PC-3 (cell line): ENCODE results near the gene TGIF1. TPM values are rescaled to one million over a fixed set of nuclear protein-coding genes. Genes with fewer than 3 reads are reported as not detected.

Experiments
- ATAC-seq: fragments of 200-7000 bp; cut with Tn5 transposase; 2 replicates; pipeline ENCODE4 v1.9.1; 2020; ENCODE audit warnings: mild to moderate bottlenecking, moderate library complexity
- BruUV-seq: library from RNA; stranded (reverse); fragments of 400-500 nt; replicated peaks from 2 replicates; lab custom pipeline; 2021; lab: Mats Ljungman, UMichigan
- CTCF ChIA-PET: fragments of 300-600 bp; sonication (Branson Sonifier 250); formaldehyde crosslinking; loops from one replicate; lab custom pipeline; 2022; ENCODE audit warnings: antibody characterized with exemption; lab: Charles Lee
- POLR2A ChIA-PET: fragments of 300-600 bp; sonication (Branson Sonifier 250); formaldehyde crosslinking; loops from one replicate; lab custom pipeline; 2022; ENCODE audit warnings: antibody characterized with exemption; ENCODE audit not compliant: unreplicated experiment; lab: Charles Lee
- DNase-seq: peaks from one replicate; pipeline ENCODE4 v3.0.0-alpha.2; 2015
- H2AFZ ChIP-seq: fragments of 300-600 bp; sonication (generic); 2 replicates; pipeline ENCODE4 v1.6.0; 2016; ENCODE audit warnings: antibody characterized with exemption, low read length
- H3F3A ChIP-seq: fragments of 300-600 bp; sonication (generic); one replicate; pipeline ENCODE4 v1.6.0; 2017; ENCODE audit warnings: antibody characterized with exemption, low read length, control low read depth, mild to moderate bottlenecking; ENCODE audit not compliant: unreplicated experiment
- H3K27ac ChIP-seq: fragments of 300-600 bp; sonication (generic); 2 replicates; pipeline ENCODE4 v1.5.1; 2016; ENCODE audit warnings: mild to moderate bottlenecking, low read length
- H3K27me3 ChIP-seq: fragments of 300-600 bp; sonication (generic); 2 replicates; pipeline ENCODE4 v1.6.1; 2016; ENCODE audit warnings: low read length, mixed read lengths
- H3K36me3 ChIP-seq: fragments of 300-600 bp; sonication (generic); 2 replicates; pipeline ENCODE4 v1.6.1; 2016; ENCODE audit warnings: low read depth, mixed run types, low read length, mixed read lengths
- H3K4me1 ChIP-seq: fragments of 300-600 bp; sonication (generic); 2 replicates; pipeline ENCODE4 v1.5.1; 2016; ENCODE audit warnings: low read length; ENCODE audit not compliant: insufficient read depth
- H3K4me2 ChIP-seq: fragments of 300-600 bp; sonication (generic); 2 replicates; pipeline ENCODE4 v1.6.0; 2016; ENCODE audit warnings: low read length
- H3K4me3 ChIP-seq: fragments of 300-600 bp; sonication (generic); 2 replicates; pipeline ENCODE4 v1.5.1; 2016; ENCODE audit warnings: mild to moderate bottlenecking, low read length, mixed read lengths
- H3K79me2 ChIP-seq: fragments of 300-600 bp; sonication (generic); 2 replicates; pipeline ENCODE4 v1.6.1; 2017; ENCODE audit warnings: low read length, mixed read lengths
- H3K9ac ChIP-seq: fragments of 300-600 bp; sonication (generic); 2 replicates; pipeline ENCODE4 v1.6.0; 2016; ENCODE audit warnings: mild to moderate bottlenecking, low read length
- H3K9me2 ChIP-seq: fragments of 300-600 bp; sonication (generic); replicated peaks from 2 replicates; pipeline ENCODE4 v1.6.1; 2016; ENCODE audit warnings: mixed run types, low read length, mixed read lengths
- H3K9me3 ChIP-seq: fragments of 300-600 bp; sonication (generic); 2 replicates; pipeline ENCODE4 v1.6.1; 2016; ENCODE audit warnings: low read length, mixed read lengths
- H4K20me1 ChIP-seq: fragments of 300-600 bp; sonication (generic); 2 replicates; pipeline ENCODE4 v1.6.1; 2016; ENCODE audit warnings: low read length, mixed read lengths
- EZH2 ChIP-seq: fragments of 300-600 bp; sonication (generic); IDR thresholded peaks from one replicate; pipeline ENCODE4 v1.6.1; 2017; ENCODE audit warnings: antibody characterized with exemption, mild to moderate bottlenecking, low read length; ENCODE audit not compliant: unreplicated experiment
- EZH2phosphoT487 ChIP-seq: fragments of 300-600 bp; sonication (generic); IDR thresholded peaks from 2 replicates; pipeline ENCODE4 v1.6.1; 2018; ENCODE audit warnings: mild to moderate bottlenecking, antibody characterized with exemption, low read length, borderline replicate concordance
- intact Hi-C: fragments of 100-400 bp; cut with micrococcal nuclease; formaldehyde crosslinking; loops from 2 replicates; pipeline ENCODE4 v1.9.0; 2023
- total RNA-seq: library from RNA; depleted of rRNA; stranded (reverse); fragments of >200 nt; gene quantifications from 2 replicates; pipeline ENCODE4 v1.2.3, GENCODE V29; 2014
- TF ChIP-seq, protein P1 (sequence below): fragments of 300-600 bp; sonication (generic); conservative IDR thresholded peaks from 2 replicates; pipeline ENCODE4 v1.5.1; 2017; ENCODE audit warnings: antibody characterized with exemption, low read depth, mild to moderate bottlenecking, low read length

Gene TGIF1
- total RNA-seq, 1 experiment from 2014 or later = 114 TPM

- H3K27me3 ChIP-seq = no peaks in the 10 kb centered on the region
- TF ChIP-seq, protein P1, sequence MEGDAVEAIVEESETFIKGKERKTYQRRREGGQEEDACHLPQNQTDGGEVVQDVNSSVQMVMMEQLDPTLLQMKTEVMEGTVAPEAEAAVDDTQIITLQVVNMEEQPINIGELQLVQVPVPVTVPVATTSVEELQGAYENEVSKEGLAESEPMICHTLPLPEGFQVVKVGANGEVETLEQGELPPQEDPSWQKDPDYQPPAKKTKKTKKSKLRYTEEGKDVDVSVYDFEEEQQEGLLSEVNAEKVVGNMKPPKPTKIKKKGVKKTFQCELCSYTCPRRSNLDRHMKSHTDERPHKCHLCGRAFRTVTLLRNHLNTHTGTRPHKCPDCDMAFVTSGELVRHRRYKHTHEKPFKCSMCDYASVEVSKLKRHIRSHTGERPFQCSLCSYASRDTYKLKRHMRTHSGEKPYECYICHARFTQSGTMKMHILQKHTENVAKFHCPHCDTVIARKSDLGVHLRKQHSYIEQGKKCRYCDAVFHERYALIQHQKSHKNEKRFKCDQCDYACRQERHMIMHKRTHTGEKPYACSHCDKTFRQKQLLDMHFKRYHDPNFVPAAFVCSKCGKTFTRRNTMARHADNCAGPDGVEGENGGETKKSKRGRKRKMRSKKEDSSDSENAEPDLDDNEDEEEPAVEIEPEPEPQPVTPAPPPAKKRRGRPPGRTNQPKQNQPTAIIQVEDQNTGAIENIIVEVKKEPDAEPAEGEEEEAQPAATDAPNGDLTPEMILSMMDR = peak; percentile 83
- TF ChIP-seq EZH2 = no peak
- TF ChIP-seq EZH2phosphoT487 = no peak
- H3K9me3 ChIP-seq = no peaks in the 10 kb centered on the region
- peak overlapping the region; percentile 97 for H3K9ac ChIP-seq
- H3K79me2 ChIP-seq = peaks cover 93% of the 10 kb centered on the region
- ChIA-PET CTCF (interaction anchor here (0.6 to 2.6 kb wide), 7 partner anchors 131 to 214 kb away, joined by 3 to 15 read pairs (median 3); no protein-coding TSS in a partner anchor), POLR2A (interaction anchor here (0.5 to 3.2 kb wide), 15 partner anchors 14 to 338 kb away, joined by 3 to 37 read pairs (median 4); no protein-coding TSS in a partner anchor)
- H4K20me1 ChIP-seq = peaks cover 37% of the 10 kb centered on the region
- H3K27ac ChIP-seq = peak overlapping the region; percentile 95
- peak overlapping the region; percentile 96 for H3K4me3 ChIP-seq
- peaks cover 46% of the 10 kb centered on the region for H3K4me1 ChIP-seq
- peak overlapping the region; percentile 87 for H3K4me2 ChIP-seq
- no peak overlapping the region for H2AFZ ChIP-seq
- DNase-seq = peak; percentile 76
- intact Hi-C loops = loop anchor here (1.0 to 10.0 kb wide), 5 partner anchors 43 to 442 kb away; partner anchors contain the start of gene LPIN2
- no TSS peak for BruUV-seq
- no peak for ATAC-seq
- H3K9me2 ChIP-seq = no peaks in the 10 kb centered on the region
- peaks cover 19% of the 10 kb centered on the region for H3K36me3 ChIP-seq
- H3F3A ChIP-seq = peaks cover 18% of the 10 kb centered on the region
Observed at GRCh38 chr18:3454365-3455089, 4.6 kb downstream of the TGIF1 start.

- H3K4me1 ChIP-seq = peaks cover 51% of the 10 kb centered on the region
Observed at GRCh38 chr18:3455090-3455635, 5.2 kb downstream of the TGIF1 start.

More at GRCh38 chr18:3455090-3455635, 5.2 kb downstream of the TGIF1 start:
- H3K36me3 ChIP-seq = peaks cover 19% of the 10 kb centered on the region
- peaks cover 88% of the 10 kb centered on the region for H3K79me2 ChIP-seq
- ChIA-PET POLR2A (interaction anchor here (0.5 to 0.9 kb wide), 8 partner anchors 128 to 339 kb away, joined by 3 to 7 read pairs (median 4); no protein-coding TSS in a partner anchor), CTCF (interaction anchor here (0.6 to 2.6 kb wide), 3 partner anchors 130 to 173 kb away, joined by 3 to 15 read pairs (median 9); no protein-coding TSS in a partner anchor)
- peaks cover 18% of the 10 kb centered on the region for H3F3A ChIP-seq
- peak overlapping the region; percentile 87 for H3K4me2 ChIP-seq
- ATAC-seq (no peak), DNase-seq (no peak)
- peak overlapping the region; percentile 97 for H3K9ac ChIP-seq
- BruUV-seq = no TSS peak
- no peaks in the 10 kb centered on the region for H3K9me2 ChIP-seq
- peak overlapping the region; percentile 96 for H3K4me3 ChIP-seq
- no peaks in the 10 kb centered on the region for H3K9me3 ChIP-seq
- H3K27ac ChIP-seq = peak overlapping the region; percentile 95
- intact Hi-C loops = loop anchor here (5.0 to 10.0 kb wide), 2 partner anchors 42 to 330 kb away; no protein-coding TSS in a partner anchor
- TF ChIP-seq, protein P1 = peak; percentile 6; the same call in 1 of the 2 replicates
- TF ChIP-seq EZH2phosphoT487 = no peak
- no peak overlapping the region for H2AFZ ChIP-seq
- H4K20me1 ChIP-seq = peaks cover 37% of the 10 kb centered on the region
- H3K27me3 ChIP-seq = no peaks in the 10 kb centered on the region
